ENCODE results near the gene RSKR. TPM values are rescaled to one million over a fixed set of nuclear protein-coding genes. Genes with fewer than 3 reads are reported as not detected.
"Not testable (repeated sequence)": the region's sequence is repeated elsewhere in the genome, so short reads cannot be mapped to it uniquely, and the experiment has no call there.

RSKR gene
- total and polyA plus RNA-seq, 2 experiments from 2014 or later, result 2.8 to 16.2 TPM

GRCh38 chr17:28578246-28579195 lies 35.5 kb downstream of the RSKR start:
- DNase-seq (ENCODE audit: low read depth in 1 of 2, low spot score in 1 of 2), result no peak
- Histone ChIP-seq H3K4me1 (ENCODE audit: low read depth) (peaks cover 10% of the 10 kb centered on the region), H3K9me3 (ENCODE audit: low read depth) (no peaks in the 10 kb centered on the region), H3K36me3 (peaks cover 19% of the 10 kb centered on the region), H3K27ac (no peak overlapping the region), H3K4me3 (no peak overlapping the region), H3K27me3 (no peaks in the 10 kb centered on the region)
- TF ChIP-seq CTCF (IDR thresholded peaks at IDR 0.05; ENCODE audit: low read depth, low read length), result no peak

- no peak overlapping the region for H3K4me3 ChIP-seq
- no peak overlapping the region for H3K27ac ChIP-seq
- H3K9me3 ChIP-seq (ENCODE audit: low read depth), result no peaks in the 10 kb centered on the region
- no peak for TF ChIP-seq CTCF (IDR thresholded peaks at IDR 0.05; ENCODE audit: low read depth, low read length)
- peaks cover 10% of the 10 kb centered on the region for H3K4me1 ChIP-seq (ENCODE audit: low read depth)
- H3K36me3 ChIP-seq, result peaks cover 10% of the 10 kb centered on the region
- H3K27me3 ChIP-seq, result no peaks in the 10 kb centered on the region
- no peak for DNase-seq (ENCODE audit: low read depth in 1 of 2, low spot score in 1 of 2)
Observed at GRCh38 chr17:28577466-28577824, 36.5 kb downstream of the RSKR start.

- H3K36me3 ChIP-seq, result peaks cover 7% of the 10 kb centered on the region
- H3K4me3 ChIP-seq, result peak within 1 kb of the TSS; percentile 18
- H3K27ac ChIP-seq, result peak within 1 kb of the TSS; percentile 2
- peak; percentile 95 to 97 for DNase-seq (ENCODE audit: low read depth in 1 of 2, low spot score in 1 of 2)
- H3K9me3 ChIP-seq (ENCODE audit: low read depth), result no peaks in the 10 kb centered on the region
- no peaks in the 10 kb centered on the region for H3K27me3 ChIP-seq
- peaks cover 12% of the 10 kb centered on the region for H3K4me1 ChIP-seq (ENCODE audit: low read depth)
- no peak for TF ChIP-seq CTCF (IDR thresholded peaks at IDR 0.05; ENCODE audit: low read depth, low read length)
Observed at GRCh38 chr17:28576758-28577465, 37.1 kb downstream of the RSKR start, which contains the start of gene ALDOC. Gene ALDOC, minus strand, starts transcription at chr17:28576895. Its CDS starts 1,363 bp downstream, at chr17:28575532.

DNA sequence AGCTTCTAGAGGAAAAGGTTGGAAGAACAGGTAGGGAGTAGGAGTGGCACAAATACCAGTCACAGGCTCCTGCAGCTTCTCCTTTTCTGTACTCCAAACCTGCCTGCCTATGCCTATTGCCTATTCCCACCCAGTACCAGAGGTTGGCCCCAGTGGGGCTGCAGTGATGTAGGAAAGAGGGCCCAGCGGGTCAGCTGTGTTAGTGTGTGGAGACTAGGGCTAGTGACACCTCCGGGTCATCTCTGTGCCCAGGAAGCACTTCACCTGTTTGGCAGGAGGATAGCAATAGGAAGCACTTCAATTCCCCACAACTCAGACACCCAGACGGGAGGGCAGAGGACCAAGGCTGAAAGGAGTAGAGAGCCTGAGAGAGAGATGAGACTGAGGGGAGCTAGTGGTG lies 38.0 kb downstream of the RSKR start:
- Histone ChIP-seq H3K4me1 (ENCODE audit: low read depth) (peaks cover 14% of the 10 kb centered on the region), H3K4me3 (peak overlapping the region; percentile 18)
- H3K27me3 ChIP-seq; H3K9me3 ChIP-seq (ENCODE audit: low read depth); H3K36me3 ChIP-seq; DNase-seq (ENCODE audit: low read depth in 1 of 2, low spot score in 1 of 2); H3K27ac ChIP-seq: not testable (repeated sequence)

GRCh38 chr17:28575126-28575795 lies 38.7 kb downstream of the RSKR start:
- Histone ChIP-seq H3K9me3 (ENCODE audit: low read depth) (no peaks in the 10 kb centered on the region), H3K36me3 (peaks cover 7% of the 10 kb centered on the region), H3K4me3 (no peak overlapping the region), H3K27me3 (no peaks in the 10 kb centered on the region), H3K4me1 (ENCODE audit: low read depth) (peaks cover 17% of the 10 kb centered on the region), H3K27ac (no peak overlapping the region)
- no peak for DNase-seq (ENCODE audit: low read depth in 1 of 2, low spot score in 1 of 2)
- no peak for TF ChIP-seq CTCF (IDR thresholded peaks at IDR 0.05; ENCODE audit: low read depth, low read length)
